GM18498 (cell line): ENCODE results near the gene ENO2.

Source experiments
- ATAC-seq: cut with Tn5 transposase; IDR thresholded peaks from one replicate; pipeline ENCODE4 v1.9.1; 2021; ENCODE audit warnings: mild to moderate bottlenecking, moderate library complexity; ENCODE audit not compliant: unreplicated experiment

Gene ENO2

DNA sequence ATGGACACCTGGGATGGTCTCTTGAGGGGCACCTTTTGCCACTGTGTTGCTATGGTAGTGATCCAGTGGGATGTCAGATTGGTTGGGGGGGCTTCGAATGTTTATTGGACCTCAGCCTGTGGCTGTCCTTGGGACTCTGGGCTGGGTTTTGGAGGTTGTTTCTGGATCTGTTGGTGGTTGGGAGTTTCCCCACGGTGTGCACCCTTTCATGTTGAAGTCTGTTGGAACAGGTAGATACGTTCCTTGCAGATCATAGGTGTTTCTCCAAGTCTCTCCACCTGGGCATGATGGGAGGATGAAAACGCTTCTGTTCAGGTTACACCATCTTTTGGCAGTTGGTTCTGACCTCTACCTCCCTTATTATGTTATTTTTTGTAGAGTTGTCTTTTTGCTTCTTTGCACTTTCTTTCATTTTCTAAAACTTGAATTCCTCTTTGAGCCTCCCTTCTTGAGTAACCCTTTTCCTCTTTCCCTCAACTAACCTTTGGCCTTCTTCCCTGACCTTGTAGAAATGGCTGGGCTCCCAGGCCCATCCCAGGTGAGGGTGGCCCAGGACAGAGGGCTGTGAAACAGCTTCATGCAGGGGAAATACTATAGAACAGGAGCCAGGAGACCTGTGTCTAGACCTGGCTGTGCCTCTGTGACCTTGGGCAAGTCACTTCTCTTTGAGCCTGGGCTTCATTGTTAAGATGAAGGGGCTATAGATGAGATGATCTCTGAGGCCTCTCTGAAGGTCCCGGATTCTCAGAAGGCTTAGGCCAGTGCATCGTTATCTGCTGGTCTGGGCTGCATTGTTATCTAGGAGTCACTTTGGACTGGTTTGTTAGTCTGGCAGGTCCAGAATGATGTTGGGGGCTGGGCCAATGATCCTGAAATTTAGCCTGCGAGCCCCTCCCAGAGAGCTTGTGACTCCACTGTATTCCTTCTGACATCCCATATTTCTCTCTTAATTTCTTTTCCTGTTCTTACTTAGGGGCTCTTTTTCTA is 15.4 kb downstream of the ENO2 start:
- ATAC-seq = no peak

DNA sequence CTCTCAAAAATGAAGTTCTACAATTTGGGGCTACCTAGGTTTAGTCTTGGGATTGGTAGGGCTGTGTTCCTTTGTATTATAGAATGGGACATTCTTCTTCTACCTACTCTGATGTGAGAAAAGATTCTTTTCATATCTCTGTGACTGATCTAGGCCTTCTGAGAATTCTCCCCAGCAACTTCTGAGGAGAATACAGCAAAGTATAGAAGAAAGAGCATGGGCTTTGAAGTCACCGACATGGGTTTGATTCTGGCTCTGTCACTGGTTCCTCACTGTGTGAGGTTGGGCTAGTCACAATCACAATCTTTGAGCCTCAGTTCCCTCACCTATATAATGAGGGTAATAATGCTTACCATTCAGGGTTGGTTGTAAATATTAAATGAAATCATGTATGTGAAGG is 18.4 kb downstream of the ENO2 start:
- no peak for ATAC-seq

DNA sequence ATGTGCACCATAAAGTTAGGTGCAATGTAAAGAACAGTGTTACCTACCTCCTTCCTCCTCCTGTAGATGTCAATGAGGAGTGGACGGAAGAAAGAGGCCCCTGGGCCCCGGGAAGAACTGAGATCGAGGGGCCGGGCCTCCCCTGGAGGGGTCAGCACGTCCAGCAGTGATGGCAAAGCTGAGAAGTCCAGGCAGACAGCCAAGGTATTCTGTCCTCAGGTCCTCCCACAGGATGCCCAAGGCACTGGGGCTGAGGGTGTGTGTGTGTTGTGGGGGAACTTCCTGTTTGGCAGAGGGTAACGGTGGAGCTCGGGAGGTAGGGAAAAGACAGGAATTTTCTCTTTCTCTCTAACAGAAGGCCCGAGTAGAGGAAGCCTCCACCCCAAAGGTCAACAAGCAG is 19.7 kb downstream of the ENO2 start:
- no peak for ATAC-seq

DNA sequence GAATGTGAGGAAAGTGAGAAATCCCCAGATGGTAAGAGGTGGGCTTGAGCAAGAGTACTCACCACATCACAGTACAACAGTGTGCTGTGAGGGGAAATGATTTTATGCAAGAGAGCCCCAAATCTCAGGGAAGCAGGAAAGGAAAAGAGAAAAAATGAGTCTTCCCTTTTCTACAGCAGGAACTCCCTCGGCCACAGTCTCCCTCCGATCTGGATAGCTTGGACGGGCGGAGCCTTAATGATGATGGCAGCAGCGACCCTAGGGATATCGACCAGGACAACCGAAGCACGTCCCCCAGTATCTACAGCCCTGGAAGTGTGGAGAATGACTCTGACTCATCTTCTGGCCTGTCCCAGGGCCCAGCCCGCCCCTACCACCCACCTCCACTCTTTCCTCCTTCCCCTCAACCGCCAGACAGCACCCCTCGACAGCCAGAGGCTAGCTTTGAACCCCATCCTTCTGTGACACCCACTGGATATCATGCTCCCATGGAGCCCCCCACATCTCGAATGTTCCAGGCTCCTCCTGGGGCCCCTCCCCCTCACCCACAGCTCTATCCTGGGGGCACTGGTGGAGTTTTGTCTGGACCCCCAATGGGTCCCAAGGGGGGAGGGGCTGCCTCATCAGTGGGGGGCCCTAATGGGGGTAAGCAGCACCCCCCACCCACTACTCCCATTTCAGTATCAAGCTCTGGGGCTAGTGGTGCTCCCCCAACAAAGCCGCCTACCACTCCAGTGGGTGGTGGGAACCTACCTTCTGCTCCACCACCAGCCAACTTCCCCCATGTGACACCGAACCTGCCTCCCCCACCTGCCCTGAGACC is 21.2 kb downstream of the ENO2 start:
- ATAC-seq = no peak

DNA sequence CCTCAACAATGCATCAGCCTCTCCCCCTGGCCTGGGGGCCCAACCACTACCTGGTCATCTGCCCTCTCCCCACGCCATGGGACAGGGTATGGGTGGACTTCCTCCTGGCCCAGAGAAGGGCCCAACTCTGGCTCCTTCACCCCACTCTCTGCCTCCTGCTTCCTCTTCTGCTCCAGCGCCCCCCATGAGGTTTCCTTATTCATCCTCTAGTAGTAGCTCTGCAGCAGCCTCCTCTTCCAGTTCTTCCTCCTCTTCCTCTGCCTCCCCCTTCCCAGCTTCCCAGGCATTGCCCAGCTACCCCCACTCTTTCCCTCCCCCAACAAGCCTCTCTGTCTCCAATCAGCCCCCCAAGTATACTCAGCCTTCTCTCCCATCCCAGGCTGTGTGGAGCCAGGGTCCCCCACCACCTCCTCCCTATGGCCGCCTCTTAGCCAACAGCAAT is 21.8 kb downstream of the ENO2 start:
- ATAC-seq = no peak

DNA sequence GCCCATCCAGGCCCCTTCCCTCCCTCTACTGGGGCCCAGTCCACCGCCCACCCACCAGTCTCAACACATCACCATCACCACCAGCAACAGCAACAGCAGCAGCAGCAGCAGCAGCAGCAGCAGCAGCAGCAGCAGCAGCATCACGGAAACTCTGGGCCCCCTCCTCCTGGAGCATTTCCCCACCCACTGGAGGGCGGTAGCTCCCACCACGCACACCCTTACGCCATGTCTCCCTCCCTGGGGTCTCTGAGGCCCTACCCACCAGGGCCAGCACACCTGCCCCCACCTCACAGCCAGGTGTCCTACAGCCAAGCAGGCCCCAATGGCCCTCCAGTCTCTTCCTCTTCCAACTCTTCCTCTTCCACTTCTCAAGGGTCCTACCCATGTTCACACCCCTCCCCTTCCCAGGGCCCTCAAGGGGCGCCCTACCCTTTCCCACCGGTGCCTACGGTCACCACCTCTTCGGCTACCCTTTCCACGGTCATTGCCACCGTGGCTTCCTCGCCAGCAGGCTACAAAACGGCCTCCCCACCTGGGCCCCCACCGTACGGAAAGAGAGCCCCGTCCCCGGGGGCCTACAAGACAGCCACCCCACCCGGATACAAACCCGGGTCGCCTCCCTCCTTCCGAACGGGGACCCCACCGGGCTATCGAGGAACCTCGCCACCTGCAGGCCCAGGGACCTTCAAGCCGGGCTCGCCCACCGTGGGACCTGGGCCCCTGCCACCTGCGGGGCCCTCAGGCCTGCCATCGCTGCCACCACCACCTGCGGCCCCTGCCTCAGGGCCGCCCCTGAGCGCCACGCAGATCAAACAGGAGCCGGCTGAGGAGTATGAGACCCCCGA is 22.5 kb downstream of the ENO2 start:
- ATAC-seq = no peak

DNA sequence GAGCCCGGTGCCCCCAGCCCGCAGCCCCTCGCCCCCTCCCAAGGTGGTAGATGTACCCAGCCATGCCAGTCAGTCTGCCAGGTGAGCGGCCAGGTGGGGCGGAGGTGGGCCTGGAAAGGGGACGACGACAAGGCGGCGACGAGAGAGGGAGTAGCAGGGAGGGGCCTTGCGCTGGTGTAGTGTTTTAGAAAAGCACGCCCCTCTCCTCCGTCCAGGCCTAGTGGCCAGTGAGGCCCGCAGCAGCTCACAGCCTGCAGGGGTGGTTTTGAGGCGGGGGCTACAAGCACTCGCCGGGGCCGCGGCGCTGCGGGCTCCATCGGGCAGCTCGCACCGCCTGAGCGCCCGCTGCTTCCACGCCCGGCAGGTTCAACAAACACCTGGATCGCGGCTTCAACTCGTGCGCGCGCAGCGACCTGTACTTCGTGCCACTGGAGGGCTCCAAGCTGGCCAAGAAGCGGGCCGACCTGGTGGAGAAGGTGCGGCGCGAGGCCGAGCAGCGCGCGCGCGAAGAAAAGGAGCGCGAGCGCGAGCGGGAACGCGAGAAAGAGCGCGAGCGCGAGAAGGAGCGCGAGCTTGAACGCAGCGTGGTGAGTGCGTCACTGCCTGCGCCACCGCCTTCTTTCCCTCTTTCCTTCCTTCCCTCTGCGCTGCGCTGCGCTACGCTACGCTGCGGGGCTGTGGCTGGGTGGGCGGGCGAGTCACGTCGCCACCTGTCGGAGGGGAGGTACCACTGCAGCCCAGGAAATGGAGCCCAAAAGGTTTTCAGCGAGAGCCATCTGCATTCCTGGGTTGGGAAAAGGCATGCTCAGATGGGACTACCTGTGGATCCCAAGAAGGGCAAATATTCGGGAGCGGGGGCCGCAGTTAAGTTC is 23.3 kb downstream of the ENO2 start:
- peak; percentile 91 for ATAC-seq

DNA sequence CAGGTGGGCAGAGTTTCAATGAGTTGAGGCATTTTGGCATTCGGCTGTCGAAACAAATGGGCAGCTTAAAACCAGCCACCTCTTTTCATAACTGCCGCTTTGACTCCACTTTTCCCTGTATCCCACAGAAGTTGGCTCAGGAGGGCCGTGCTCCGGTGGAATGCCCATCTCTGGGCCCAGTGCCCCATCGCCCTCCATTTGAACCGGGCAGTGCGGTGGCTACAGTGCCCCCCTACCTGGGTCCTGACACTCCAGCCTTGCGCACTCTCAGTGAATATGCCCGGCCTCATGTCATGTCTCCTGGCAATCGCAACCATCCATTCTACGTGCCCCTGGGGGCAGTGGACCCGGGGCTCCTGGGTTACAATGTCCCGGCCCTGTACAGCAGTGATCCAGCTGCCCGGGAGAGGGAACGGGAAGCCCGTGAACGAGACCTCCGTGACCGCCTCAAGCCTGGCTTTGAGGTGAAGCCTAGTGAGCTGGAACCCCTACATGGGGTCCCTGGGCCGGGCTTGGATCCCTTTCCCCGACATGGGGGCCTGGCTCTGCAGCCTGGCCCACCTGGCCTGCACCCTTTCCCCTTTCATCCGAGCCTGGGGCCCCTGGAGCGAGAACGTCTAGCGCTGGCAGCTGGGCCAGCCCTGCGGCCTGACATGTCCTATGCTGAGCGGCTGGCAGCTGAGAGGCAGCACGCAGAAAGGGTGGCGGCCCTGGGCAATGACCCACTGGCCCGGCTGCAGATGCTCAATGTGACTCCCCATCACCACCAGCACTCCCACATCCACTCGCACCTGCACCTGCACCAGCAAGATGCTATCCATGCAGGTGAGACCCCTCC is 24.2 kb downstream of the ENO2 start:
- no peak for ATAC-seq

DNA sequence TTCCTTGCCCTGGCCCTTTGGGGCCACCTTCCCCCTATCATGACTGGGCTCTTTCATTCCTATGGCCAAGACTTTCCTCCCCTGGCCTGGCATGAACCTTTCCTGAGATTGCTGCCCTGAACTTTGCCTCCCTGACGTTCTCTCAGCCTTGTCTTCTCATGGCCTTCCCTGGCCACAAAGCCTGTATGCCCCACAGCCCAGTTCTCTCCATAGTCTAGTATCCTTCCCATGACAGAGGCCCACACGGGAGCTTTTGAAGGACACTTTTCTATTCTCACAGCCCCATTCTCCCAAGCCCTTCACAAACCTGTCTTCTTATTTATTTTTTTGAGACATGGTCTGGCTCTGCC is 24.8 kb downstream of the ENO2 start:
- ATAC-seq = no peak

DNA sequence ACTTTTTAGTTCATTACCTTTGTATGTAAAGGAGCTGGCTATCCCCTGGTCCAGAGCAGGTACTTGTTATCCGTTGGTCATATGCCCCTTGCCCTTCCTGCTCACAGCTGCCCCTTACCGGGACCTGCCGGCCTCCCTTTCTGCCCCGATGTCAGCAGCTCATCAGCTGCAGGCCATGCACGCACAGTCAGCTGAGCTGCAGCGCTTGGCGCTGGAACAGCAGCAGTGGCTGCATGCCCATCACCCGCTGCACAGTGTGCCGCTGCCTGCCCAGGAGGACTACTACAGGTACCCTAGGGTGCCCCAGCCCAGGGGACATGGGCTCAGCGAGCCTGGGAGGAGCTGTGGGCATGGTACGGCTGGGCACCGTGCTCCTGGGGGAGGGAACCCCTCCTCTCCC is 26.9 kb downstream of the ENO2 start:
- no peak for ATAC-seq

DNA sequence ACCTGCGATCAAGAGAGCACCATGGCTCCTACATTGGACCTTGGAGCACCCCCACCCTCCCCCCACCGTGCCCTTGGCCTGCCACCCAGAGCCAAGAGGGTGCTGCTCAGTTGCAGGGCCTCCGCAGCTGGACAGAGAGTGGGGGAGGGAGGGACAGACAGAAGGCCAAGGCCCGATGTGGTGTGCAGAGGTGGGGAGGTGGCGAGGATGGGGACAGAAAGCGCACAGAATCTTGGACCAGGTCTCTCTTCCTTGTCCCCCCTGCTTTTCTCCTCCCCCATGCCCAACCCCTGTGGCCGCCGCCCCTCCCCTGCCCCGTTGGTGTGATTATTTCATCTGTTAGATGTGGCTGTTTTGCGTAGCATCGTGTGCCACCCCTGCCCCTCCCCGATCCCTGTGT is 27.4 kb downstream of the ENO2 start:
- no peak for ATAC-seq

DNA sequence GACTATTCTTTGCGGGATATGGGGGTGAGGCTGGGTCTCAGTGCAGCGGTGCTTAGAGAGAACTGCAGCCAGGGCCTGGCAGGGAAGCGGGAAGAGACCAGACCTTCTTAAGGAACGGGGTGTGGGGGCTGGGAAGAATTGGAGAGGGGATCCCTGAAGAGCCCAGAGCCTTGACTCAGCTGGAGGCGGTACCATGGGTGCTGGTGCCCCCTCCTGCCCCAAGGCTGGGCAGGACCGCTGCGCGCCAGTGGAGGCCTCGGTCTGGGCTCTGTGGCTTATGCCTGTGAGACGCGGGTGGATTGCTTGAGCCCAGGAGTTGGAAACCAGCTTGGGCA is 27.9 kb downstream of the ENO2 start:
- ATAC-seq = no peak

DNA sequence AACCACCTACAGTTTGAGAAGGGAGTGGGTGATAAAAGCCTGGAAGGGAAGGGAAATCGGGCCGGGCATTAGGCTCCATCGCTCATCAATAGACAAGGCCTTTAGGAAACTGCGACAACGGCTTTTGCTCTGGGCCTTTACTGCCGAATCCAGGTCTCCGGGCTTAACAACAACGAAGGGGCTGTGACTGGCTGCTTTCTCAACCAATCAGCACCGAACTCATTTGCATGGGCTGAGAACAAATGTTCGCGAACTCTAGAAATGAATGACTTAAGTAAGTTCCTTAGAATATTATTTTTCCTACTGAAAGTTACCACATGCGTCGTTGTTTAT is 29.0 kb downstream of the ENO2 start:
- peak; percentile 29 for ATAC-seq

DNA sequence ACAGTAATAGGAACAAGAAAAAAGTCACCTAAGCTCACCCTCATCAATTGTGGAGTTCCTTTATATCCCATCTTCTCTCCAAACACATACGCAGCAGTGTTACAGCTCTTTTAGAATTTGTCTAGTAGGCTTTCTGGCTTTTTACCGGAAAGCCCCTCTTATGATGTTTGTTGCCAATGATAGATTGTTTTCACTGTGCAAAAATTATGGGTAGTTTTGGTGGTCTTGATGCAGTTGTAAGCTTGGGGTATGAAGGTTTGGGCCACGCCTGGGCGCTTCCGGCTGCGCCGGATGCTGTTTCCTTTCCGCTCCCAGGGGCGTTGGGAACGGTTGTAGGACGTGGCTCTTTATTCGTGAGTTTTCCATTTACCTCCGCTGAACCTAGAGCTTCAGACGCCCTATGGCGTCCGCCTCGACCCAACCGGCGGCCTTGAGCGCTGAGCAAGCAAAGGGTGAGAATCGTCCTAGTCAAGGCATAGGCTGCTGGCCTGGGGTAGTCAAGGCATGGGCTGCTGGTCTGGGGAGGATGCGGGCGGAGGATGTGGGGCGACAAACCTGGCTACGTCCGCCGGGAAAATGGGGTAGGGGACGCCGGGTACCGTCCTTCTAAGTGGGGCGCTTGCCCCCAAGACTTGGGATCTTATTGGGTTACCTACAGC is 29.5 kb downstream of the ENO2 start, which contains the start of the genes C12orf57 and RNU7-1:
C12orf57 (plus strand) TSS at position 301 of the 659 bp plus-strand sequence; CDS start at position 401, 100 bp downstream.
RNU7-1 (plus strand) TSS at position 95 of the 659 bp plus-strand sequence.
- ATAC-seq = peak; percentile 41

DNA sequence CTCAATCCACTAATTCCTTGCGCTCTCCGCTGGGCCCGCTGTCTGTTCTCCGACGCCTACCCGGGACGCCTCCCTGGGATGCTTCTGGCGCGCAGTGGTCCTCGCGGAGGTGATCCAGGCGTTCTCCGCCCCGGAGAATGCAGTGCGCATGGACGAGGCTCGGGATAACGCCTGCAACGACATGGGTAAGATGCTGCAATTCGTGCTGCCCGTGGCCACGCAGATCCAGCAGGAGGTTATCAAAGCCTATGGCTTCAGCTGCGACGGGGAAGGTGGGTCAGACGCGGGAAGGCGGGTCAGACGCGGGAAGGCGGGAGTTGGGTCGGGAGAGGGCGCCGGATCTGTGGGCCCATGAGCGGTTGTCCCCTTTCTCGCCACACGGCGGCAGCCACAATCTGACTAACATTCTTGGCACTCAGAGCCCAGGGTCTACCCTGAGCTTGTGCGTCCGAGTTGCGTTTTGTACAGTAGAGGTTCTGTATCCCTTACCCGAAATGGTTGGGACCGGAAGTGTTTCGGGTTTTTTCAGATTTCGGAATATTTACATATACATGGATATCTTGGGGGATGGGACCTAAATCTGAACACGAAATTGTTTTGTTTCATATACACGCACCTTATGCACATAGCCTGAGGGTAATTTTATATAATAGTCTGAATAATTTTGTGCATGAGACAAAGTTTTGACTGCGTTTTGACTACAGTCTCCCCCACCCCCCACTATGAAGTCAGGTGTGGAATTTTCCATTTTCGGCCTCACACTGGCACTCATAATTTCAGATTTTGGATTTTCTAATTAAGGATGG is 30.2 kb downstream of the ENO2 start:
- peak; percentile 46 for ATAC-seq

DNA sequence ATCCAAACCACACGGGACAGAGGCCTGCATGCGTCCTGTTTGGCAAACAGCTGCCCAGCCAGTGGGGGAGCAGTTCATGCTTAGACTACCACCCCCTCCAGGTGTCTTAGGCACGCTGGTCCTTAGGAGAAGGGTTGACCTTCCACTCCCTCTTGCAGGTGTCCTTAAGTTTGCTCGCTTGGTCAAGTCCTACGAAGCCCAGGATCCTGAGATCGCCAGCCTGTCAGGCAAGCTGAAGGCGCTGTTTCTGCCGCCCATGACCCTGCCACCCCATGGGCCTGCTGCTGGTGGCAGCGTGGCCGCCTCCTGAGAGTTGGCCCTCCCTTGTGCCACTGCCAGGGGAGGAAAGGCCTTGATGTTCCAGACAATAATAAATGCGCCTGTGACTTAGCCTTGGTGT is 31.2 kb downstream of the ENO2 start:
- ATAC-seq = no peak

DNA sequence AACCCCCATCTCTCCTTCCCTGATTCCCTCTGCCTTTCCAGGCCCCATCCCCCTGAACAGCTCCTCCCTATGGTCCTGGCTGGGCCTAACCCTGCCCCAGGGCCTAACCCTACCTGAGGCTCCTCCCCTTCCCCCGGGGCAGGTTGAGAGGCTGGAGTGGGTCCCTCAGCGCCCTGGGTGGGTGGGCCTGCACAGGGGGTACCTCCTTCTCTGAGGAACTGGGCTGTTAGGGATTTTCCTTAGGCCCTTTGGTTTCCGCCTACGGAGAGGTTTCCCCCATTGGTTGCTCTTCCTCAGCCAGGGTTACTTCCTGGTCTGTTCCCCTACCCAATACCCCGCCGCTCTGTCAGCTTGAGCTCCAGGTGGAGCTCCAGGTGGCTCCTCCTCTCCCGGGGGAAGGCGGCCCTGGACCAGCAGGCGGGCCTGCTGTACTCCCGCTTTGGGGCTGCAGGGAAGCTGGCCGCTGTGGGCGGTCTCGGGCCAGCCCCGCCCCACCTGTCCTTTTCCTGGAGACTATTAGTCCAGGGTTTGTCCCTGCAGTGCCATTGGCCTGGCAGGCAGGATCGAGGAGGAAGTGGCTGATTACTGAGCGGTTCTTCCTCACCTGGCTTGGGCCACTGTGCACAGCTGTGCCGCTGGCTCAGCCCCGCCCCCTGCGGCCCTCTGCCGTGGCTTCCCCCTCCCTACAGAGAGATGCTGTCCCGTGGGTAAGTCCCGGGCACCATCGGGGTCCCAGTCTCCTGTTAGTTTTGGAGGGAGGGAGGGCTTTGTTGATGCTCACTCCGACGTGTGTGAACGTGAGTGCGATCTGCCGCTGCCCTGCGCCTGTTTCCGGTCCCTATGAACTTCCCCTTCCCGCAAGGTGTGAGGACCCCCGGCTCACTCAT is 31.9 kb downstream of the ENO2 start:
- ATAC-seq = no peak
